Tibial nerve (tissue), 4 donors: ENCODE data around the gene CHN2. TPM values are rescaled to one million over a fixed set of nuclear protein-coding genes. Genes with fewer than 3 reads are reported as not detected.

Source experiments
- DNase-seq, 2 donors: peaks; one replicate each; pipeline ENCODE4 v3.0.0-alpha.2; 2019; ENCODE audit warnings: low spot score in 2 of 2
- H3K27ac ChIP-seq, 4 donors: fragments of 200-600 bp; sonication (generic) in 3 of 4; one replicate each; pipeline ENCODE4 v1.5.1; 2017 to 2019; ENCODE audit warnings: mild to moderate bottlenecking in 1 of 4
- H3K27me3 ChIP-seq, 2 donors: fragments of 200-600 bp; sonication (generic) in 1 of 2; one replicate each; pipeline versions ENCODE4 v1.5.1 to v1.6.0; 2017 to 2019
- H3K36me3 ChIP-seq, 3 donors: fragments of 200-600 bp; sonication (generic); one replicate each; pipeline ENCODE4 v1.5.1; 2018 to 2019
- H3K4me1 ChIP-seq, 4 donors: fragments of 200-600 bp; sonication (generic) in 3 of 4; one replicate each; pipeline ENCODE4 v1.5.1; 2017 to 2019
- H3K4me3 ChIP-seq, 4 donors: fragments of 200-600 bp; sonication (generic) in 3 of 4; one replicate each; pipeline ENCODE4 v1.5.1; 2017 to 2019; ENCODE audit warnings: mild to moderate bottlenecking in 1 of 4, moderate library complexity in 1 of 4
- H3K9me3 ChIP-seq, 4 donors: fragments of 200-600 bp; sonication (generic) in 3 of 4; one replicate each; pipeline ENCODE4 v1.5.1; 2017 to 2019
- CTCF ChIP-seq, 5 experiments: fragments of 200-600 bp in 3 of 5; fragments of 450-650 bp in 2 of 5; sonication (generic) in 3 of 5; IDR thresholded peaks; one replicate each; pipeline ENCODE4 v1.5.1; 2016 to 2019; ENCODE audit warnings: antibody characterized with exemption in 5 of 5, mild to moderate bottlenecking in 3 of 5, moderate library complexity in 2 of 5
- EP300 ChIP-seq, 2 donors: sonication (generic); formaldehyde crosslinking; IDR thresholded peaks; one replicate each; pipeline ENCODE4 v1.6.1; 2017; ENCODE audit warnings: antibody characterized with exemption in 2 of 2, mild to moderate bottlenecking in 1 of 2
- POLR2A ChIP-seq, 2 donors: fragments of 450-650 bp; IDR thresholded peaks; one replicate each; pipeline ENCODE4 v1.6.1; 2017; ENCODE audit warnings: antibody characterized with exemption in 2 of 2, mild to moderate bottlenecking in 2 of 2, moderate library complexity in 2 of 2
- WGBS, 2 donors: methylation state at CpG; one replicate each; pipeline ENCODE4 v1.1.5; 2018; 5-methylcytosine and 5-hydroxymethylcytosine counted together
- total RNA-seq, 4 donors: library from RNA; depleted of rRNA; stranded (reverse); fragments of >200 nt; gene quantifications; one replicate each; pipeline ENCODE4 v1.1.0, GENCODE V29; 2016

The CHN2 gene
- total RNA-seq, 4 donors from 2014 or later: 3.9 to 12.6 (median 7.0) TPM

DNA sequence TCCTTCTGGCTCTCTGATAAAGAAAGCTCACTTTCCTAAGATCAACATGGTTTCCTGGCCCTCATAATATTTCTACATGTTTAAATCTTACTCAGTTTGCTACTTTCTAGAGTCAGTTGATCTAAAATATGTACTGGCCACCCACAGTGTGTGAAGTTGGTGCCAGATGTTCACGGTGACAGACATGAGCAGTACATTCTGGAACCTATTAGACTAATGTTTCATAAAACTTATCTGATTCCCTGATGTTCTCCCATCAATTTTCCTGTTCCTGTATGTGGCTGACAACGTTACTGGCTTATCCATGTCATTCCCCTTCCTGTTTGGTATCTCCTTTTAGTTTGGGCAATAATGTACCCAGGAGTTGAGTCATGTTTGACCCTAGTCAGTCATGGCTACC lies 34.5 kb upstream of the CHN2 start:
- Histone ChIP-seq H3K4me1 (no peaks in the 10 kb centered on the region), H3K4me3 (no peak overlapping the region), H3K36me3 (no peaks in the 10 kb centered on the region), H3K27me3 (no peaks in the 10 kb centered on the region), H3K27ac (no peak overlapping the region), H3K9me3 (peaks cover 0 to 2% (median 0%) of the 10 kb centered on the region in 4 donors)
- TF ChIP-seq EP300 (IDR thresholded peaks at IDR 0.05): no peak
- no peak for TF ChIP-seq POLR2A (IDR thresholded peaks at IDR 0.05)
- no peak for TF ChIP-seq CTCF (IDR thresholded peaks at IDR 0.05)
- no peak for DNase-seq
- 64 to 71% methylated on average over 2 of the region's 2 CpGs for WGBS, 2 donors

DNA sequence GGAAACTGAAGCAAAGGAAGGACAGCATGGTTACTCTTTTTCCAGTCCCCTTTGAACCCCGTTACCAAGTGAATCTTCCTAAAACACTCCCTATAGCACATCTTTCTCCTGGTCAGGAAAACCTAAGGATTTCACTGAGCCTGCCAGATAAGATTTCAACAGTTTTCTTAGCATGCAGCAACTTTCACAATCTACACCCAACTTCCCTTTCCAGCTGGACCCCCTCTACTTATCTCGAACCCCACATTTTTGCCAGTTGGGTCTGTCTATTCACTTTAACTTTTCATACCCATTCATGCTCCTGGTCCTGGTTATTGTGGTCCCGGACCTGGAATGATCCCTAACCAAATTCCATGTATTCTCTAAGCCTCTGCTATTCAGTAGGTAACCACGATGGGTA lies 33.3 kb upstream of the CHN2 start:
- no peak overlapping the region for H3K4me3 ChIP-seq
- TF ChIP-seq POLR2A (IDR thresholded peaks at IDR 0.05): no peak
- no peak for TF ChIP-seq CTCF (IDR thresholded peaks at IDR 0.05)
- no peak for TF ChIP-seq EP300 (IDR thresholded peaks at IDR 0.05)
- H3K27me3 ChIP-seq: no peaks in the 10 kb centered on the region
- WGBS, 2 donors: 89 to 93% methylated on average over 4 of the region's 4 CpGs
- no peak for DNase-seq
- no peak overlapping the region for H3K27ac ChIP-seq
- no peaks in the 10 kb centered on the region for H3K36me3 ChIP-seq
- H3K4me1 ChIP-seq: no peaks in the 10 kb centered on the region
- peaks cover 0 to 5% (median 0%) of the 10 kb centered on the region in 4 donors for H3K9me3 ChIP-seq

DNA sequence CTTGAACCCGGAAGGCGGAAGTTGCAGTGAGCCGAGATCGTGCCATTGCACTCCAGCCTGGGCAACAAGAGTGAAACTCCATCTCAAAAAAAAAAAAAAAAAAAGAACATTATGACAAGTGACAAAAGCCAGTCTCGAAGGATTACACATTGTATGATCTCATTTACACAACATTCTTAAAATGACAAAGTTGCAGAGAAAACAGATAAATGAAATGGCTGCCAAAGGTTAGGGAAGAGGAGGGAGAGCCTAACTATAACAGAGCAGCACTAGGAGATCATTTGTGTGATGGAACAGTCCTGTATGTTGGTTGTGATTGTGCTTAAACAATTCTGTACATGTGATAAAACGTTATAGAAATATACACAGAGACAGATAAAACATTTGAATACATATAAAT lies 32.0 kb upstream of the CHN2 start:
- Histone ChIP-seq H3K27ac (no peak overlapping the region), H3K27me3 (no peaks in the 10 kb centered on the region), H3K9me3 (peaks cover 0 to 7% (median 0%) of the 10 kb centered on the region in 4 donors), H3K36me3 (no peaks in the 10 kb centered on the region), H3K4me3 (no peak overlapping the region), H3K4me1 (no peaks in the 10 kb centered on the region)
- WGBS, 2 donors: 77 to 82% methylated on average over 6 of the region's 6 CpGs
- no peak for DNase-seq
- TF ChIP-seq EP300 (IDR thresholded peaks at IDR 0.05): no peak
- no peak for TF ChIP-seq POLR2A (IDR thresholded peaks at IDR 0.05)
- TF ChIP-seq CTCF (IDR thresholded peaks at IDR 0.05): no peak

- H3K9me3 ChIP-seq: peaks cover 0 to 7% (median 0%) of the 10 kb centered on the region in 4 donors
- no peak overlapping the region for H3K4me3 ChIP-seq
- H3K27me3 ChIP-seq: no peaks in the 10 kb centered on the region
- DNase-seq: no peak
- H3K4me1 ChIP-seq: no peaks in the 10 kb centered on the region
- no peak overlapping the region for H3K27ac ChIP-seq
- 79 to 83% methylated on average over 3 of the region's 3 CpGs for WGBS, 2 donors
- no peaks in the 10 kb centered on the region for H3K36me3 ChIP-seq
- TF ChIP-seq POLR2A (IDR thresholded peaks at IDR 0.05) (no peak), EP300 (IDR thresholded peaks at IDR 0.05) (no peak), CTCF (IDR thresholded peaks at IDR 0.05) (no peak)
Observed at GRCh38 chr7:29163854-29164253, 30.7 kb upstream of the CHN2 start.

DNA sequence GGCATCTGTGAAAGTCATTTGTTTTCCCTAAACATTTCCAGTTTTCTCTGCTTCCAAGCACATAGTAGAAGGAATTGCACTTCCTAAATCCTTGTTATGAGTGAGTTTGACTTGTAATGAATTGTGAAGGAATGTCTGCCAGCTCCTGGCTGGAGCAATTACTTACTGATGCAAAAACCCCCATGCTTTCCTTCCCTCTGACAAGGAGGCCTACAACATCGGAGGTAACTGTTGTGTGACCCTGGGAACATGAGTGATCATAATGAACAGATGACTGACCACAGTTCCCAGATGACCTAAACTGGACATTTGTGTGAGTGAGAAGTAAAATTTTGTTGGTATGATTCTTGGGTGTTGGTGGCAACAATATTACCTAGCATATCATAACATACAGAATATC lies 26.9 kb upstream of the CHN2 start:
- WGBS, 2 donors: 65 to 77% methylated on average over 1 of the region's 1 CpG
- H3K4me3 ChIP-seq: no peak overlapping the region

More for the DNA sequence above, 26.9 kb upstream of the CHN2 start:
- TF ChIP-seq POLR2A (IDR thresholded peaks at IDR 0.05): no peak
- TF ChIP-seq CTCF (IDR thresholded peaks at IDR 0.05): no peak
- no peak for TF ChIP-seq EP300 (IDR thresholded peaks at IDR 0.05)
- Histone ChIP-seq H3K27me3 (no peaks in the 10 kb centered on the region), H3K27ac (no peak overlapping the region), H3K9me3 (peaks cover 0 to 4% (median 0%) of the 10 kb centered on the region in 4 donors), H3K4me1 (no peaks in the 10 kb centered on the region), H3K36me3 (no peaks in the 10 kb centered on the region)
- no peak for DNase-seq
